AG04450 (cell line): ENCODE results near the gene AKAP6. TPM values are rescaled to one million over a fixed set of nuclear protein-coding genes. Genes with fewer than 3 reads are reported as not detected.

Source experiments
- CTCF ChIA-PET: fragments of 300-600, 350-600 bp; formaldehyde crosslinking; extraction: SDS; loops from one replicate; lab custom pipeline; 2022; ENCODE audit warnings: antibody characterized with exemption, inconsistent platforms; lab: Charles Lee
- POLR2A ChIA-PET: fragments of 350-600 bp; formaldehyde crosslinking; extraction: SDS; loops from one replicate; lab custom pipeline; 2021; ENCODE audit warnings: antibody characterized with exemption, inconsistent platforms; lab: Yijun Ruan, JAX
- DNase-seq: peaks from one replicate; pipeline ENCODE4 v3.0.0-alpha.2; 2011; ENCODE audit warnings: low read depth, low spot score
- H3K27ac ChIP-seq: one replicate; pipeline ENCODE4 v1.5.1; 2012; ENCODE audit warnings: low read depth, low read length, control low read depth
- H3K27me3 ChIP-seq: one replicate; pipeline ENCODE4 v1.6.0; 2012; ENCODE audit warnings: low read length; ENCODE audit not compliant: control insufficient read depth, insufficient read depth
- H3K4me3 ChIP-seq: 2 replicates; pipeline ENCODE4 v1.5.1; 2011; ENCODE audit warnings: mild to moderate bottlenecking, low read depth, low read length, control low read depth
- H3K9me3 ChIP-seq: 2 replicates; pipeline ENCODE4 v1.5.1; 2012; ENCODE audit warnings: low read length; ENCODE audit not compliant: control insufficient read depth, insufficient read depth
- CTCF ChIP-seq: IDR thresholded peaks from 2 replicates; pipeline ENCODE4 v1.5.1; 2011; ENCODE audit warnings: low read depth, low read length, control low read depth, inconsistent platforms
- polyA plus RNA-seq: library from polyadenylated mRNA; depleted of rRNA; stranded (reverse); fragments of >200 nt; gene quantifications from 2 replicates; pipeline ENCODE4 v1.2.3, GENCODE V29; 2011

AKAP6 gene
- polyA plus RNA-seq, 1 experiment, result 0.78 TPM

DNA sequence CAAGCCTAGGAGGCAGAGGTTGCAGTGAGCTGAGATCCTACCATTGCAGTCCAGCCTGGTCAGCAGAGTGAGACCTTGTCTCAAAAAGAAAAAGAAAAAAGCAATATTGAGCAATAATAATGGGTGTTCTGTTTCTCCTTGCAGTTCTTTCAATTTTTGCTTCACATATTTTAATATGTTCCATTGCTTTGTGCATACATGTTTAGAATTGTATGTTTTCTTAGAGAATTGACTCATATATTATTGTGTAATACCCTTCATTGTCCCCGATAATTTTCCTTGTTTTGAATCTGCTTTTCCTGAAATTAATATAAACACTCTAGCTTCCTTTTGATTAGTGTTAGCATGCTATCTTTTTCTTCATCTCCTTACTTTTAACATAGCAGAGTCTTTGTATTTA is 471.2 kb downstream of the AKAP6 start:
- no peak for TF ChIP-seq CTCF
- DNase-seq, result no peak
- Histone ChIP-seq H3K27me3 (no peaks in the 10 kb centered on the region), H3K9me3 (no peaks in the 10 kb centered on the region; the same call in 1 of the 2 replicates), H3K4me3 (no peak overlapping the region), H3K27ac (no peak overlapping the region)
- ChIA-PET POLR2A (no interaction called here), CTCF (no interaction called here)

DNA sequence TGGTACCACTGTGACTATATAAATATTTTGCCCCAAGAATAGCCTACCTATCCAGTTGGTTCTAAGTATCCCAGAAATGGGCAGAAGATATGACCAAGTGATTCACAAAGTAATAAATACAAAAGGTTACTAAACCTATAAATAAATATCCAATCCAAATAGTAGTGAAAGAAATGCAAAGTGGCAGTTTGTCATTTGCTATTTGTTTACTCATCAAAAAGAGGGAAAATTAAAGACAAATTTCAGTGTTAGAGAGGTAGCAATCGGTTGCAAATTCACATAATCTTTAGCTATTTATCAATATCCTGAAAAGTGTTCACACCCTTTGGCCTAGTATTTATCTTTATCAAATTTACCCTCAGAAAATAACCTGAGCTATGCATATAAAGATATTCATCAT is 473.2 kb downstream of the AKAP6 start:
- Histone ChIP-seq H3K9me3 (no peaks in the 10 kb centered on the region; the same call in 1 of the 2 replicates), H3K27me3 (no peaks in the 10 kb centered on the region), H3K4me3 (no peak overlapping the region), H3K27ac (no peak overlapping the region)
- no peak for TF ChIP-seq CTCF
- no peak for DNase-seq
- CTCF ChIA-PET, result no interaction called here
- POLR2A ChIA-PET, result no interaction called here

- H3K27ac ChIP-seq, result no peak overlapping the region
- POLR2A ChIA-PET, result no interaction called here
- CTCF ChIA-PET, result no interaction called here
- no peak overlapping the region for H3K4me3 ChIP-seq
- no peaks in the 10 kb centered on the region; the same call in 1 of the 2 replicates for H3K9me3 ChIP-seq
- no peak for DNase-seq
- H3K27me3 ChIP-seq, result no peaks in the 10 kb centered on the region
- no peak for TF ChIP-seq CTCF
Observed at GRCh38 chr14:32805979-32806378, 476.9 kb downstream of the AKAP6 start.

DNA sequence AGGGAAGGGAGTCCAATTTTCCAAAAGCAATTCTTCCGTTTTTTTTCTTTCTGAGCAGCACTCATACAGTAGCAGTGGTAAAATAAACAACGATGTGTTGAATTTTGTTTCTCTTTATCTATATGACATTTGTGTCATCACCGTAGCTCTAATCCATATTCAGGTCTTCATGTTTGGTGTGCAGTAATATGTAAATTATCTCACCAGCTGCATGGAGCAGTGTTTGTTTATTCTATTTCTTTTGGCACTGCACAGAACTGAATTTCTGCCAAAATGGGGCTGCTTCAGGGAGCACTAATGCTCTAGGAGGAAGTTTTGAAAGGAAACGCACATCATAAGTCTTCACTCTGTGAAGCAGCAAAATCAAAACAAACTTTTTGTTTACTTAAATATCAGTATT is 479.5 kb downstream of the AKAP6 start:
- H3K27ac ChIP-seq, result no peak overlapping the region
- DNase-seq, result no peak
- H3K27me3 ChIP-seq, result no peaks in the 10 kb centered on the region
- H3K9me3 ChIP-seq, result no peaks in the 10 kb centered on the region; the same call in 1 of the 2 replicates
- CTCF ChIA-PET, result interaction anchor here (1.1 kb wide), 1 partner anchor 85 kb away, joined by 3 read pairs; no protein-coding TSS in a partner anchor
- no peak for TF ChIP-seq CTCF
- H3K4me3 ChIP-seq, result no peak overlapping the region
- POLR2A ChIA-PET, result no interaction called here

DNA sequence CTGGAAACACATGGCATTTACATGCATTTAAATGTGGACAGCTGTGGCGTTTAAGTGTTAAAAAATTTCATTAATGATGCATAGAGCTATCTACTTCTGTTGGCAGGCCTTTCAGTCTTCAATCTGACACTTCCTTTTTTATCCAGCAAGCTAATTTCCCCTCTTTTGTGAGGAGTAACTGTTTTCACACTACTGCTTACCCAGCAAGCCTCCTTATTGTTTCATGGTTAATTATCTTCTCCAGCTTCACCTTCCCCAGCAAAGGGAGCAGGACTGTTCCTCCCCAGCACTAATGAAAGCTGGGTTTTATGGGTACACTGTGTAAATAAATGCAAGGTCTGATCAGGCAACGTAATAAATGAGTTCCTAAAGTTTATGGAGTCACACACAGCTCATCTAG is 480.2 kb downstream of the AKAP6 start:
- CTCF ChIA-PET, result interaction anchor here (1.1 kb wide), 1 partner anchor 85 kb away, joined by 3 read pairs; no protein-coding TSS in a partner anchor
- H3K27ac ChIP-seq, result no peak overlapping the region
- no peak for DNase-seq

More for the DNA sequence above, 480.2 kb downstream of the AKAP6 start:
- H3K27me3 ChIP-seq, result no peaks in the 10 kb centered on the region
- POLR2A ChIA-PET, result no interaction called here
- no peak for TF ChIP-seq CTCF
- no peak overlapping the region for H3K4me3 ChIP-seq
- H3K9me3 ChIP-seq, result no peaks in the 10 kb centered on the region; the same call in 1 of the 2 replicates
